HepG2 (cell line): ENCODE results near the gene VWA5B1. TPM values are rescaled to one million over a fixed set of nuclear protein-coding genes. Genes with fewer than 3 reads are reported as not detected.

Experiments used
- ATAC-seq: fragments of 200-7000 bp; cut with Tn5 transposase; 3 replicates; pipeline ENCODE4 v1.9.1; 2020; ENCODE audit warnings: mild to moderate bottlenecking, moderate library complexity
- BruUV-seq: library from RNA; stranded (reverse); fragments of 400-500 nt; replicated peaks from 2 replicates; lab custom pipeline; 2021; lab: Mats Ljungman, UMichigan
- CTCF ChIA-PET: fragments of 300-600 bp; formaldehyde crosslinking; extraction: SDS; loops from one replicate; lab custom pipeline; 2021; ENCODE audit warnings: low total read pairs, inconsistent platforms, low intra/inter-chr PET ratio; lab: Yijun Ruan, JAX
- POLR2A ChIA-PET: fragments of 350-600 bp; sonication (Branson Sonifier 250); formaldehyde crosslinking; loops from one replicate; lab custom pipeline; 2020; ENCODE audit warnings: antibody characterized with exemption, inconsistent platforms; lab: Yijun Ruan, JAX
- DNase-seq: peaks from one replicate; pipeline ENCODE4 v3.0.0-alpha.2; 2015; ENCODE audit warnings: low spot score
- FAIRE-seq: peaks from 3 replicates; lab custom pipeline; 2011; peaks lifted over from hg19 to GRCh38; lab: Jason Lieb, UNC
- H2AFZ ChIP-seq: one replicate; pipeline ENCODE4 v1.6.1; 2011; ENCODE audit warnings: low read length, inconsistent platforms
- H3K27ac ChIP-seq: fragments of 300-600 bp; 3 replicates; pipeline ENCODE4 v1.8.0; 2011; ENCODE audit warnings: mixed run types, mild to moderate bottlenecking, mixed read lengths, low read length, inconsistent platforms; ENCODE audit not compliant: insufficient read depth; ENCODE audit errors: extremely low read length
- H3K27me3 ChIP-seq, 2 experiments: fragments of 200-600 bp in 1 of 2; 2 replicates in 1 of 2; 3 replicates in 1 of 2; pipeline versions ENCODE4 v1.6.0 to v1.8.0; 2011; ENCODE audit warnings: low read length in 2 of 2, mild to moderate bottlenecking in 2 of 2, moderate library complexity in 2 of 2, inconsistent platforms in 1 of 2; ENCODE audit not compliant: insufficient read depth in 2 of 2, control insufficient read depth in 1 of 2
- H3K36me3 ChIP-seq, 2 experiments: fragments of 200-600 bp in 1 of 2; replicated peaks in 1 of 2; 2 replicates in 1 of 2; 3 replicates in 1 of 2; pipeline versions ENCODE4 v1.5.1 to v1.8.0; 2011; ENCODE audit warnings: low read length in 2 of 2, inconsistent platforms in 1 of 2; ENCODE audit not compliant: insufficient read depth in 2 of 2, control insufficient read depth in 1 of 2
- H3K4me1 ChIP-seq: 2 replicates; pipeline ENCODE4 v1.5.1; 2012; ENCODE audit warnings: low read length, inconsistent platforms; ENCODE audit not compliant: insufficient read depth
- H3K4me2 ChIP-seq: 2 replicates; pipeline ENCODE4 v1.6.0; 2011; ENCODE audit warnings: low read depth, low read length, inconsistent platforms
- H3K4me3 ChIP-seq, 3 experiments: fragments of 200-600 bp in 1 of 3; sonication (generic), shearing (Covaris generic) in 1 of 3; replicated peaks in 1 of 3; 2 replicates each; pipeline ENCODE4 v1.5.1; 2011 to 2016; ENCODE audit warnings: low read length in 3 of 3, inconsistent platforms in 2 of 3, low read depth in 2 of 3, mild to moderate bottlenecking in 2 of 3, control low read depth in 1 of 3, mixed read lengths in 1 of 3; ENCODE audit not compliant: insufficient read depth in 1 of 3
- H3K79me2 ChIP-seq: one replicate; pipeline ENCODE4 v1.6.1; 2011; ENCODE audit warnings: low read length, inconsistent platforms; ENCODE audit not compliant: insufficient read depth
- H3K9ac ChIP-seq: 2 replicates; pipeline ENCODE4 v1.6.0; 2011; ENCODE audit warnings: mild to moderate bottlenecking, low read depth, low read length, inconsistent platforms; ENCODE audit not compliant: insufficient read depth
- H3K9me3 ChIP-seq: 2 replicates; pipeline ENCODE4 v1.5.1; 2012; ENCODE audit warnings: mild to moderate bottlenecking, low read length
- H4K20me1 ChIP-seq: 2 replicates; pipeline ENCODE4 v1.6.0; 2011; ENCODE audit warnings: inconsistent platforms, mild to moderate bottlenecking, low read length, moderate library complexity; ENCODE audit not compliant: insufficient read depth
- FOSL2 ChIP-seq: sonication (generic); formaldehyde crosslinking; IDR thresholded peaks from 2 replicates; pipeline ENCODE4 v1.4.0; 2020; ENCODE audit warnings: missing genetic modification reagents
- GPN1 ChIP-seq: sonication (generic); formaldehyde crosslinking; IDR thresholded peaks from 2 replicates; pipeline ENCODE4 v1.5.1; 2020; ENCODE audit warnings: missing genetic modification reagents, borderline replicate concordance
- HDAC6 ChIP-seq: fragments of 200-600 bp; sonication (generic); IDR thresholded peaks from 2 replicates; pipeline ENCODE4 v1.7.0; 2017; ENCODE audit warnings: mild to moderate bottlenecking, antibody characterized with exemption, low read length, low read depth
- HMGA1 ChIP-seq: sonication (generic); formaldehyde crosslinking; conservative IDR thresholded peaks from 2 replicates; pipeline ENCODE4 v1.4.0; 2020; ENCODE audit warnings: missing genetic modification reagents
- MIER3 ChIP-seq: IDR thresholded peaks from 2 replicates; pipeline ENCODE4 v1.6.1; 2016; ENCODE audit warnings: missing compliant biosample characterization, borderline replicate concordance
- ZBTB7B ChIP-seq: sonication (generic); formaldehyde crosslinking; IDR thresholded peaks from 2 replicates; pipeline ENCODE4 v1.4.0; 2020; ENCODE audit warnings: missing genetic modification reagents
- ZFP41 ChIP-seq: sonication (generic); formaldehyde crosslinking; IDR thresholded peaks from 2 replicates; pipeline ENCODE4 v1.4.0; 2020; ENCODE audit warnings: mild to moderate bottlenecking, missing genetic modification reagents, borderline replicate concordance
- ZNF17 ChIP-seq: sonication (generic); formaldehyde crosslinking; IDR thresholded peaks from 2 replicates; pipeline ENCODE4 v1.5.0; 2020; ENCODE audit warnings: mild to moderate bottlenecking, missing genetic modification reagents
- ZNF282 ChIP-seq: fragments of 450-650 bp; IDR thresholded peaks from 2 replicates; pipeline ENCODE4 v1.6.1; 2018; ENCODE audit not compliant: partially characterized antibody
- ZNF432 ChIP-seq: sonication (generic); formaldehyde crosslinking; IDR thresholded peaks from 2 replicates; pipeline ENCODE4 v1.5.0; 2020; ENCODE audit warnings: missing genetic modification reagents, mild to moderate bottlenecking, borderline replicate concordance
- ZNF460 ChIP-seq: sonication (generic); formaldehyde crosslinking; IDR thresholded peaks from 2 replicates; pipeline ENCODE4 v1.5.1; 2020; ENCODE audit warnings: missing genetic modification reagents, mild to moderate bottlenecking, borderline replicate concordance
- ZNF614 ChIP-seq: IDR thresholded peaks from 2 replicates; pipeline ENCODE4 v1.6.1; 2018; ENCODE audit warnings: missing biosample characterization, missing genetic modification reagents, inconsistent platforms, borderline replicate concordance
- WGBS: methylation state at CpG from one replicate; pipeline ENCODE4 v1.1.6; 2017; ENCODE audit warnings: low lambda C conversion rate; 5-methylcytosine and 5-hydroxymethylcytosine counted together
- in situ Hi-C: cut with HindIII; loops from 2 replicates; pipeline ENCODE4 v1.10.0; 2017; ENCODE audit warnings: low pct_unique_long_range_greater_than_20kb; ENCODE audit not compliant: extremely low pct_ligation_motif_present
- intact Hi-C: fragments of 100-400 bp; cut with micrococcal nuclease; formaldehyde crosslinking; loops from one replicate; pipeline ENCODE4 v1.10.0; 2022; ENCODE audit not compliant: unreplicated experiment
- polyA plus RNA-seq, 8 experiments: library from polyadenylated mRNA; depleted of rRNA in 3 of 8; stranded (reverse) in 7 of 8; unstranded in 1 of 8; fragments of >200 nt; fragmentation: Illumina TruSeq in 4 of 8; extraction: Trizol in 4 of 8; gene quantifications; 2 replicates each; pipeline versions ENCODE4 v1.2.1 to v1.2.3, GENCODE V29; 2011 to 2016; ENCODE audit warnings: low read depth in 4 of 8, missing spikeins in 1 of 8, mixed read lengths in 1 of 8; ENCODE audit not compliant: insufficient read depth in 1 of 8
- total RNA-seq, 5 experiments: library from RNA; depleted of rRNA; stranded (reverse); fragments of >200 nt; fragmentation: Illumina TruSeq; extraction: Trizol; gene quantifications; 2 replicates each; pipeline ENCODE4 v1.2.3, GENCODE V29; 2016; ENCODE audit warnings: low read depth in 1 of 5
- TF ChIP-seq, protein P1 (sequence below): sonication (generic); formaldehyde crosslinking; IDR thresholded peaks from 2 replicates; pipeline ENCODE4 v1.4.0; 2020; ENCODE audit warnings: missing genetic modification reagents
- TF ChIP-seq, protein P2 (sequence below): sonication (generic); formaldehyde crosslinking; IDR thresholded peaks from 2 replicates; pipeline ENCODE4 v1.5.1; 2020; ENCODE audit warnings: missing genetic modification reagents, mild to moderate bottlenecking, borderline replicate concordance
- TF ChIP-seq, protein P3 (sequence below): sonication (generic); formaldehyde crosslinking; IDR thresholded peaks from 2 replicates; pipeline ENCODE4 v1.4.0; 2020; ENCODE audit warnings: mild to moderate bottlenecking, missing genetic modification reagents

Gene VWA5B1
- total and polyA plus RNA-seq, 2 of the 13 experiments (the other 11 are each of a cell fraction or from before 2014, with no cell fraction given): not detected

DNA sequence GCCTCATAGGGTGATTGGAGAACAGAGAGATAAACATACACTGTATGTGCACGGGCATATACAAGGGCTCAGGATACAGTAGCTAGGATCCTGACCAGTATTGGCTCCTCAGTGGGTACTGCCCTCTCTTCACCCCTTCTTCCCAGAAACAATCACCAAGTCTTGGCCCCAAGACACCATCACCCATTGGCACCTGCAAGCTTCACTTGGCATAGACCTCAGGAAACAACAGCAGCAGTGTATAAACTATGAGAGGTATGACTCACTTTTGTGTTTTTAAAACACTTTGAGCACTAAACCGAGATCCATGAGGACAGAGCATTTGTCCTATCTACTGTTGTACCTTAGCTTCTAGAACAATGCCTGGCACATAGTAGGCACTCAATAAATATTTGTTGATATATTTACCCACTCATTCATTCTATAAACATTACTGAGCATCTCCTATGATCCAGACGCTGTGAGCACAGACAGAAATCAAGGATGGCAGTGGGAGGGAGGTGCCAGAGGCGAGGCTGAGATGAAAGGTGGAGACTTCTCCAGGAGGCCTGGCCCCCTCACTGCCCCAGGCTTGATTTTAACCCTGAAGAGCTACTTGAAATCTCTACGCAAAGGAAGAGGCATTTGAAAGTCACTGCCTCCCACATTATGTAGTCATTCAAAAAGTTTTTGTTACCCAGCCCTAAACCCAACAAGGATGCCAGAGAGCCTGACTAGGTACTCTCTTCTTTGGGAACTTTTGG lies 100.1 kb downstream of the VWA5B1 start:
- no peak for DNase-seq
- no peak for ATAC-seq
- ChIA-PET POLR2A (no interaction called here), CTCF (no interaction called here)
- FAIRE-seq: no peak
- Histone ChIP-seq H3K36me3 (no peaks in the 10 kb centered on the region), H3K9ac (no peak overlapping the region), H3K4me1 (no peaks in the 10 kb centered on the region), H3K4me3 (no peak overlapping the region), H4K20me1 (no peaks in the 10 kb centered on the region), H3K79me2 (no peaks in the 10 kb centered on the region), H3K9me3 (no peaks in the 10 kb centered on the region), H3K27ac (no peak overlapping the region), H2AFZ (no peak overlapping the region), H3K27me3 (peaks cover 0 to 17% of the 10 kb centered on the region in 2 experiments; a peak in 2 of 5 replicates), H3K4me2 (no peak overlapping the region)
- intact Hi-C loops (no loop called here), in situ Hi-C loops (no loop called here)
- no TSS peak for BruUV-seq
- no peak for TF ChIP-seq ZNF614 (CRISPR knock-in tag)
- 6% methylated on average over 5 of the region's 5 CpGs for WGBS

DNA sequence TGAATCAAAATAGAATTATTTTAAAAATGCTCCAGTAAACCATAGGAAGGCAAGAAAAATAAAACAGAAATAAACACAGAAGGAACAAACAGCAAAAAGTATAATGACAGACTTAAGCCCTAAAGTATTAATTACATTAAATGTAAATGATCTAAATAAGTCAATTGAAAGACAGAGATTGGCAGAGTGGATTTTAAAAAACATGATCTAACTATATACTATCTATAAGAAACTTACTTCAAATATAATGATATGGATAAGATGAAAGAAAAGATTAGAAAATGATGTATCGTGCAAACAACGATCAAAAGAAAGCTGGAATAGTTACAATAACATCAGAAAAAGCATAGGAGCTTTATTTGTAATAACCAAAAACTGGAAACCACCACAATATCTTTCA lies 104.6 kb downstream of the VWA5B1 start:
- CTCF ChIA-PET: no interaction called here
- intact Hi-C loops: no loop called here
- Histone ChIP-seq H3K4me3 (no peak overlapping the region), H3K79me2 (no peaks in the 10 kb centered on the region)
- FAIRE-seq: no peak
- POLR2A ChIA-PET: no interaction called here
- TF ChIP-seq MIER3 (CRISPR knock-in tag): no peak
- TF ChIP-seq ZNF432: no peak
- TF ChIP-seq ZNF282: no peak
- no peak for TF ChIP-seq FOSL2
- no peak for TF ChIP-seq GPN1 (CRISPR knock-in tag)
- TF ChIP-seq HMGA1 (CRISPR knock-in tag): no peak
- TF ChIP-seq, protein P1, sequence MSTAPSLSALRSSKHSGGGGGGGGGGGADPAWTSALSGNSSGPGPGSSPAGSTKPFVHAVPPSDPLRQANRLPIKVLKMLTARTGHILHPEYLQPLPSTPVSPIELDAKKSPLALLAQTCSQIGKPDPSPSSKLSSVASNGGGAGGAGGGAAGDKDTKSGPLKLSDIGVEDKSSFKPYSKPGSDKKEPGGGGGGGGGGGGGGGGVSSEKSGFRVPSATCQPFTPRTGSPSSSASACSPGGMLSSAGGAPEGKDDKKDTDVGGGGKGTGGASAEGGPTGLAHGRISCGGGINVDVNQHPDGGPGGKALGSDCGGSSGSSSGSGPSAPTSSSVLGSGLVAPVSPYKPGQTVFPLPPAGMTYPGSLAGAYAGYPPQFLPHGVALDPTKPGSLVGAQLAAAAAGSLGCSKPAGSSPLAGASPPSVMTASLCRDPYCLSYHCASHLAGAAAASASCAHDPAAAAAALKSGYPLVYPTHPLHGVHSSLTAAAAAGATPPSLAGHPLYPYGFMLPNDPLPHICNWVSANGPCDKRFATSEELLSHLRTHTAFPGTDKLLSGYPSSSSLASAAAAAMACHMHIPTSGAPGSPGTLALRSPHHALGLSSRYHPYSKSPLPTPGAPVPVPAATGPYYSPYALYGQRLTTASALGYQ (CRISPR knock-in tag): no peak
- TF ChIP-seq HDAC6: no peak
- TF ChIP-seq, protein P2, sequence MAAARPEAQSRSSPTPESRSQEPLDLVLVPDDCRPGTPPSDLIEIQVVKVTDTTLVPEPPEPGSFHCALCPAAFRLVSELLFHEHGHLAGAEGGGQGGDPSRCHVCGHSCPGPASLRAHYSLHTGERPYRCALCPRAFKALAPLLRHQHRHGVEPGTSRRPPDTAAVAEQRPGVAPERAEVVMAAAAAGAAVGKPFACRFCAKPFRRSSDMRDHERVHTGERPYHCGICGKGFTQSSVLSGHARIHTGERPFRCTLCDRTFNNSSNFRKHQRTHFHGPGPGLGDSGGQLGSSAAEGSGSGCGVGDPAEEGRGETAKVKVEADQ (CRISPR knock-in tag): no peak
- no peak for TF ChIP-seq ZNF17
- TF ChIP-seq ZFP41: no peak
- TF ChIP-seq ZBTB7B (CRISPR knock-in tag): no peak
- TF ChIP-seq, protein P3, sequence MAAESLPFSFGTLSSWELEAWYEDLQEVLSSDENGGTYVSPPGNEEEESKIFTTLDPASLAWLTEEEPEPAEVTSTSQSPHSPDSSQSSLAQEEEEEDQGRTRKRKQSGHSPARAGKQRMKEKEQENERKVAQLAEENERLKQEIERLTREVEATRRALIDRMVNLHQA (CRISPR knock-in tag): no peak
- no peak for TF ChIP-seq ZNF460
- TF ChIP-seq, all 625 proteins: peak for 0
- Histone ChIP-seq H3K27me3 (no peaks in the 10 kb centered on the region; a peak in 2 of 5 replicates), H3K9me3 (no peaks in the 10 kb centered on the region), H3K4me1 (no peaks in the 10 kb centered on the region), H4K20me1 (no peaks in the 10 kb centered on the region), H2AFZ (no peak overlapping the region), H3K9ac (no peak overlapping the region), H3K36me3 (no peaks in the 10 kb centered on the region), H3K4me2 (no peak overlapping the region), H3K27ac (no peak overlapping the region)
- WGBS: 2% methylated on average over 2 of the region's 2 CpGs
- in situ Hi-C loops: no loop called here
- no TSS peak for BruUV-seq
- no peak for DNase-seq
- ATAC-seq: no peak
